Heart left ventricle (tissue), 13 donors: ENCODE results near the gene SNUPN.
"Not testable (repeated sequence)": the region's sequence is repeated elsewhere in the genome, so short reads cannot be mapped to it uniquely, and the experiment has no call there.

Source experiments
- POLR2A ChIP-seq, 2 donors: fragments of 450-650 bp; IDR thresholded peaks; one replicate each; pipeline ENCODE4 v1.6.1; 2017; ENCODE audit warnings: antibody characterized with exemption in 2 of 2, mild to moderate bottlenecking in 2 of 2, moderate library complexity in 2 of 2
- TF ChIP-seq, protein P1 (sequence below), 12 donors: fragments of 200-600 bp; sonication (generic) in 4 of 12; IDR thresholded peaks; one replicate each; pipeline versions ENCODE4 v1.5.0 to v1.8.0; 2018 to 2022; ENCODE audit warnings: antibody characterized with exemption in 12 of 12, mild to moderate bottlenecking in 5 of 12
- donor health status: ischemic (EF 13 %, LVEDD 7.1; RV severe dilation, severe dysfunction).
- donor health status: DM: no; HTN: yes; CAD: no.
- donor health status: DM: no; HTN: no; CAD: no.
- donor health status: ischemic (EF 25% LVEDD 6.9; RV normal size, moderate dysfunction).
- donor health status: ischemic (EF 25% LVEDD 5.7; RV mildly dilated, moderate dysfunction).
- donor health status: ischemic (EF 35%, LVEDD 5.7; RV mildly dilated, moderate dysfunction).
- donor health status: nonischemic (EF 11% LVEDD 7.7; RV severe dilation, severe dysfunction).
- donor health status: DM: yes; HTN: yes; CAD: no.
- donor health status: PGD.
- donor health status: ischemic (EF 29% LVEDD 5.4; RV normal size, mild dysfunction).
- donor health status: nonischemic (EF 23%, LVEDD 6.1; RV moderate dilation, normal function).

DNA sequence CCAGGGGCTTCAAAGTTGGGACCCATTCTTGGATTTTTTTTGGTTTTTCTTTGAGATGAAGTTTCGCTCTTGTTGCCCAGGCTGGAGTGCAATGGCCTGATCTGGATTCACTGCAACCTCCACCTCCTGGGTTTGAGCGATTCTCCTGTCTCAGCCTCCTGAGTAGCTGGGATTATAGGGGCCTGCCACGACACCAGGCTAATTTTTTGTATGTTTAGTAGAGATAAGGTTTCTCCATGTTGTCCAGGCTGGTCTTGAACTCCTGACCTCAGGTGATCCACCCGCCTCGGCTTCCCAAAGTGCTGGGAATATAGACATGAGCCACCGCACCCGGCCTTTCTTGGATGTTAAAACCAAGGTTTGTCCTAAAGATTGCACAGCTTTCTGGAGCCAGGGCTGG lies 8.4 kb upstream of the SNUPN start:
- TF ChIP-seq, protein P1, sequence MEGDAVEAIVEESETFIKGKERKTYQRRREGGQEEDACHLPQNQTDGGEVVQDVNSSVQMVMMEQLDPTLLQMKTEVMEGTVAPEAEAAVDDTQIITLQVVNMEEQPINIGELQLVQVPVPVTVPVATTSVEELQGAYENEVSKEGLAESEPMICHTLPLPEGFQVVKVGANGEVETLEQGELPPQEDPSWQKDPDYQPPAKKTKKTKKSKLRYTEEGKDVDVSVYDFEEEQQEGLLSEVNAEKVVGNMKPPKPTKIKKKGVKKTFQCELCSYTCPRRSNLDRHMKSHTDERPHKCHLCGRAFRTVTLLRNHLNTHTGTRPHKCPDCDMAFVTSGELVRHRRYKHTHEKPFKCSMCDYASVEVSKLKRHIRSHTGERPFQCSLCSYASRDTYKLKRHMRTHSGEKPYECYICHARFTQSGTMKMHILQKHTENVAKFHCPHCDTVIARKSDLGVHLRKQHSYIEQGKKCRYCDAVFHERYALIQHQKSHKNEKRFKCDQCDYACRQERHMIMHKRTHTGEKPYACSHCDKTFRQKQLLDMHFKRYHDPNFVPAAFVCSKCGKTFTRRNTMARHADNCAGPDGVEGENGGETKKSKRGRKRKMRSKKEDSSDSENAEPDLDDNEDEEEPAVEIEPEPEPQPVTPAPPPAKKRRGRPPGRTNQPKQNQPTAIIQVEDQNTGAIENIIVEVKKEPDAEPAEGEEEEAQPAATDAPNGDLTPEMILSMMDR (IDR thresholded peaks at IDR 0.05) = not testable (repeated sequence)
- TF ChIP-seq POLR2A (IDR thresholded peaks at IDR 0.05) = not testable (repeated sequence)
